GM18505 (cell line): ENCODE data around the gene MACROD2.
A peak's percentile ranks its signal among the peaks of the same experiment; 100 is the strongest.

Source experiments
- ATAC-seq: cut with Tn5 transposase; IDR thresholded peaks from one replicate; pipeline ENCODE4 v1.9.1; 2021; ENCODE audit not compliant: unreplicated experiment
- POLR2A ChIP-seq: IDR thresholded peaks from 4 replicates; pipeline ENCODE4 v1.6.1; 2011; ENCODE audit warnings: borderline replicate concordance; ENCODE audit not compliant: insufficient read depth, insufficient read length; ENCODE audit errors: extremely low read depth

Gene MACROD2

GRCh38 chr20:14701326-14701725 is 706.0 kb downstream of the MACROD2 start:
- no peak for ATAC-seq
- no peak for TF ChIP-seq POLR2A

GRCh38 chr20:14706555-14706954 is 711.2 kb downstream of the MACROD2 start:
- ATAC-seq, result no peak
- TF ChIP-seq POLR2A, result no peak

GRCh38 chr20:14707026-14707680 is 711.8 kb downstream of the MACROD2 start:
- no peak for ATAC-seq
- TF ChIP-seq POLR2A, result no peak

GRCh38 chr20:14707865-14708596 is 712.7 kb downstream of the MACROD2 start:
- TF ChIP-seq POLR2A, result no peak
- ATAC-seq, result no peak

- no peak for TF ChIP-seq POLR2A
- ATAC-seq, result no peak
Observed at GRCh38 chr20:14709439-14709838, 714.1 kb downstream of the MACROD2 start.

GRCh38 chr20:14710951-14711350 is 715.6 kb downstream of the MACROD2 start:
- no peak for TF ChIP-seq POLR2A
- ATAC-seq, result no peak

GRCh38 chr20:14711652-14712051 is 716.3 kb downstream of the MACROD2 start:
- no peak for ATAC-seq
- TF ChIP-seq POLR2A, result no peak

- ATAC-seq, result no peak
- no peak for TF ChIP-seq POLR2A
Observed at GRCh38 chr20:14712302-14712739, 717.0 kb downstream of the MACROD2 start.

GRCh38 chr20:14715400-14715799 is 720.1 kb downstream of the MACROD2 start:
- ATAC-seq, result no peak
- no peak for TF ChIP-seq POLR2A

GRCh38 chr20:14716351-14716801 is 721.1 kb downstream of the MACROD2 start:
- ATAC-seq, result no peak
- no peak for TF ChIP-seq POLR2A

GRCh38 chr20:14717134-14717999 is 722.1 kb downstream of the MACROD2 start:
- peak; percentile 83 for ATAC-seq
- no peak for TF ChIP-seq POLR2A

- TF ChIP-seq POLR2A, result no peak
- no peak for ATAC-seq
Observed at GRCh38 chr20:14720251-14720650, 724.9 kb downstream of the MACROD2 start.

- ATAC-seq, result no peak
- TF ChIP-seq POLR2A, result no peak
Observed at GRCh38 chr20:14721926-14722452, 726.7 kb downstream of the MACROD2 start.
